ENCODE measurements around the gene PPP1R3G. TPM values are rescaled to one million over a fixed set of nuclear protein-coding genes. Genes with fewer than 3 reads are reported as not detected.

The PPP1R3G gene
- total and polyA plus RNA-seq, 2 of the 4 experiments (the other 2 are of a cell fraction), result 0.10 to 0.18 TPM

- dilution Hi-C loops (cut with HindIII; ENCODE audit: low sequenced_read_pairs, unreplicated experiment) (no loop called here), intact Hi-C loops (cut with micrococcal nuclease) (no loop called here), in situ Hi-C loops (cut with MboI; ENCODE audit: low sequenced_read_pairs) (no loop called here)
- peak overlapping the region; percentile 37; the same call in 1 of the 2 replicates for H3K4me2 ChIP-seq (ENCODE audit: low read depth, low read length)
- CTCF ChIA-PET, result no interaction called here
- H3K9me1 ChIP-seq (ENCODE audit: insufficient read depth, low read length), result peaks cover 9% of the 10 kb centered on the region
- no peak overlapping the region for H4K5ac ChIP-seq (ENCODE audit: low read depth, low read length)
- BruUV-seq (replicated peaks), result no TSS peak
- DNase-seq (peak; percentile 60), ATAC-seq (ENCODE audit: low read depth) (peak; percentile 86)
- no peak overlapping the region for H3K27ac ChIP-seq (ENCODE audit: insufficient read depth, low read length)
- no peaks in the 10 kb centered on the region for H3K36me3 ChIP-seq (ENCODE audit: control insufficient read depth, insufficient read depth, low read length)
- H2BK120ac ChIP-seq (ENCODE audit: low read depth, low read length), result no peak overlapping the region
- H3K4ac ChIP-seq (ENCODE audit: low read depth, low read length), result no peak overlapping the region
- H3K9me3 ChIP-seq (ENCODE audit: control insufficient read depth, insufficient read depth, low read length), result no peaks in the 10 kb centered on the region
- H3K4me3 ChIP-seq (ENCODE audit: insufficient read depth, low read depth, low read length), result no peak overlapping the region
- no peak overlapping the region for H2BK5ac ChIP-seq (ENCODE audit: low read depth, low read length, poor library complexity, severe bottlenecking)
- H3K4me1 ChIP-seq (ENCODE audit: control insufficient read depth, insufficient read depth, low read length), result peaks cover 13% of the 10 kb centered on the region
- no peak overlapping the region for H3K14ac ChIP-seq (replicated peaks; ENCODE audit: low read depth, low read length)
- H2AK9ac ChIP-seq (replicated peaks; ENCODE audit: low read depth, low read length, poor library complexity), result no peak overlapping the region
- peak; percentile 53; the same call in 1 of the 2 replicates for TF ChIP-seq BHLHE40 (IDR thresholded peaks at IDR 0.05; ENCODE audit: low read depth, low read length)
- no peak for TF ChIP-seq RCOR1 (IDR thresholded peaks at IDR 0.05; ENCODE audit: insufficient replicate concordance, low read length)
- POLR2A ChIA-PET (ENCODE audit: unreplicated experiment), result no interaction called here
- H2BK15ac ChIP-seq (ENCODE audit: low read depth, low read length), result no peak overlapping the region
- no peak overlapping the region for H2AK5ac ChIP-seq (ENCODE audit: low read depth, low read length)
- H4K91ac ChIP-seq (ENCODE audit: insufficient read depth, low read depth, low read length), result no peak overlapping the region; the same call in 1 of the 2 replicates
- no peak overlapping the region for H3K23ac ChIP-seq (ENCODE audit: low read depth, low read length)
- no peak overlapping the region for H3K18ac ChIP-seq (ENCODE audit: low read depth, low read length)
- H2AFZ ChIP-seq (replicated peaks; ENCODE audit: low read length, poor library complexity), result no peak overlapping the region
- peaks cover 0 to 5% of the 10 kb centered on the region in 2 experiments; a peak in 1 of 4 replicates for H3K79me1 ChIP-seq (ENCODE audit: low read depth in 1 of 2, low read length in 2 of 2)
- no peak overlapping the region for H3K9ac ChIP-seq (ENCODE audit: low read depth, low read length)
- no peak overlapping the region for H2BK20ac ChIP-seq (ENCODE audit: low read depth, low read length)
- no CpG with 5 or more reads among the region's 4 CpGs for WGBS, 2 experiments (ENCODE audit: extremely low coverage in 2 of 2, insufficient read length in 1 of 2)
- no peak overlapping the region for H4K8ac ChIP-seq (ENCODE audit: low read depth in 2 of 2, low read length in 2 of 2)
- H3K56ac ChIP-seq (ENCODE audit: extremely low read depth, insufficient read depth, low read length), result no peak overlapping the region
- no peaks in the 10 kb centered on the region for H3K27me3 ChIP-seq (ENCODE audit: control insufficient read depth, insufficient read depth, low read length)
- H4K20me1 ChIP-seq (ENCODE audit: insufficient read depth, low read length), result peaks cover 16% of the 10 kb centered on the region; the same call in 1 of the 2 replicates
Observed at GRCh38 chr6:5126214-5126613, 41.1 kb downstream of the PPP1R3G start.

Data from IMR-90 (cell line).